Adrenal gland (tissue), 12 donors: ENCODE results near the gene ADGRA1. TPM values are rescaled to one million over a fixed set of nuclear protein-coding genes. Genes with fewer than 3 reads are reported as not detected.

Experiments used
- DNase-seq, 7 donors: peaks; one replicate each; pipeline ENCODE4 v3.0.0-alpha.2; 2019 to 2020
- H3K27ac ChIP-seq, 5 donors: fragments of 200-600 bp; sonication (generic) in 4 of 5; 1 replicate in 3 of 5; 2 replicates in 2 of 5; pipeline versions ENCODE4 v1.5.1 to v1.8.0; 2016 to 2020; ENCODE audit warnings: mild to moderate bottlenecking in 1 of 5
- H3K27me3 ChIP-seq: fragments of 200-600 bp; 2 replicates; pipeline ENCODE4 v1.8.0; 2021
- H3K36me3 ChIP-seq, 2 donors: fragments of 200-600 bp; replicated peaks in 1 of 2; 1 replicate in 1 of 2; 2 replicates in 1 of 2; pipeline versions ENCODE4 v1.5.1 to v1.8.0; 2018 to 2022
- H3K4me1 ChIP-seq, 2 donors: fragments of 200-600 bp; replicated peaks in 1 of 2; 1 replicate in 1 of 2; 2 replicates in 1 of 2; pipeline versions ENCODE4 v1.5.1 to v1.8.0; 2018 to 2021
- H3K4me3 ChIP-seq, 4 donors: fragments of 200-600 bp; sonication (generic) in 3 of 4; one replicate each; pipeline ENCODE4 v1.5.1; 2016 to 2018
- H3K9me3 ChIP-seq, 3 donors: fragments of 200-600 bp; sonication (generic) in 1 of 3; replicated peaks in 1 of 3; 1 replicate in 2 of 3; 2 replicates in 1 of 3; pipeline versions ENCODE4 v1.5.1 to v1.8.0; 2016 to 2021
- POLR2A ChIP-seq, 2 donors: fragments of 450-650 bp; IDR thresholded peaks; one replicate each; pipeline ENCODE4 v1.6.1; 2017; ENCODE audit warnings: antibody characterized with exemption in 2 of 2, mild to moderate bottlenecking in 2 of 2, moderate library complexity in 1 of 2
- WGBS, 4 donors: extraction: QIAGEN DNeasy Blood & Tissue Kit in 2 of 4; methylation state at CpG; one replicate each; pipeline versions ENCODE4 v1.1.5 to v1.1.7; 2013 to 2017; 5-methylcytosine and 5-hydroxymethylcytosine counted together
- intact Hi-C, 2 donors: fragments of 100-400 bp; cut with DNase I; formaldehyde crosslinking; loops; one replicate each; pipeline versions ENCODE4 v1.14.1 to v1.15.0; 2022 to 2023
- polyA plus RNA-seq, 3 donors: library from polyadenylated mRNA; stranded (reverse); fragments of 200-250 nt in 2 of 3; fragments of 350-450 nt in 1 of 3; fragmentation: Illumina TruSeq in 1 of 3; extraction: RNeasy Lipid Tissue Mini Kit (QIAGEN cat#74804) in 1 of 3; gene quantifications; one replicate each; pipeline ENCODE4 v1.2.3, GENCODE V29; 2013 to 2014
- total RNA-seq, 9 donors: library from RNA; depleted of rRNA in 4 of 9; stranded (reverse); fragments of >200 nt in 4 of 9; fragments of 120-200 nt in 1 of 9; fragmentation: NEBNext Ultra II Directional in 1 of 9; extraction: Animal tissue kit (Norgen Biotek cat#: 25700) in 1 of 9; gene quantifications; one replicate each; pipeline versions ENCODE4 v1.1.0 to v1.2.4, GENCODE V29; 2013 to 2023
- TF ChIP-seq, protein P1 (sequence below), 6 experiments: fragments of 450-650 bp in 4 of 6; fragments of 200-600 bp in 2 of 6; sonication (generic) in 1 of 6; IDR thresholded peaks; 1 replicate in 5 of 6; 2 replicates in 1 of 6; pipeline versions ENCODE4 v1.5.1 to v1.8.0; 2016 to 2021; ENCODE audit warnings: antibody characterized with exemption in 6 of 6, mild to moderate bottlenecking in 2 of 6, moderate library complexity in 1 of 6
- donor health status: healthy with polysubstance abuse.
- donor health status: Bipolar disorder and iron deficiency.
- donor health status: DM: yes; HTN: yes; CAD: no.
- donor health status: DM: no; HTN: no; CAD: no.
- donor health status: DM: no; HTN: no; CAD: no.
- donor health status: DM: yes; HTN: yes; CAD: no.

The ADGRA1 gene
- total and polyA plus RNA-seq, 12 donors = 0.06 to 8.2 (median 2.7) TPM; not detected in 2

DNA sequence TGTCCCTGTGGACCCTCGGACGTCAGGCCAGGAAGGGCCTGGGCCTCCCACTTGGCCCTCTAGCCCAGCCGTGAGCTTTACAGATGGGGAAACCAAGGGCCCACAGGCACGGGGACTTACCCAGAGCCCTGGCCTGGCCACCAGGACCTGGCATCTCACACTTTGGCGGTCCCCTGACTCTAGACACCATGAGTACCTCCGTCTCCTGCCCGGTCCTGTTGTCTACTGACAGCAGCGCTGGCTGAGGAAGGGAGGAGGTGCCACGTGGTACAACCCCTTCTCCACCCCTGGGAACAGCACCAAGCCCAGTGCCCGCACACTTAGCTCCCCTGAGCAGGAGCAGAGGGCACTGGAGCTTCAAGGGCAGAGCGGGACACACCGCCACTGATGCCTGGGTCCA lies 26.1 kb downstream of the ADGRA1 start:
- Histone ChIP-seq H3K4me1 (peaks cover 0 to 4% of the 10 kb centered on the region in 2 donors), H3K4me3 (no peak overlapping the region), H3K27me3 (no peaks in the 10 kb centered on the region), H3K9me3 (no peaks in the 10 kb centered on the region), H3K27ac (no peak overlapping the region), H3K36me3 (no peaks in the 10 kb centered on the region)
- WGBS, 4 donors = 84 to 93% (median 90%) methylated on average over 5 to 12 of the region's 12 CpGs; no CpG with 5 or more reads in 1 of the 4 donors
- TF ChIP-seq POLR2A (IDR thresholded peaks at IDR 0.05) = no peak
- TF ChIP-seq, protein P1, sequence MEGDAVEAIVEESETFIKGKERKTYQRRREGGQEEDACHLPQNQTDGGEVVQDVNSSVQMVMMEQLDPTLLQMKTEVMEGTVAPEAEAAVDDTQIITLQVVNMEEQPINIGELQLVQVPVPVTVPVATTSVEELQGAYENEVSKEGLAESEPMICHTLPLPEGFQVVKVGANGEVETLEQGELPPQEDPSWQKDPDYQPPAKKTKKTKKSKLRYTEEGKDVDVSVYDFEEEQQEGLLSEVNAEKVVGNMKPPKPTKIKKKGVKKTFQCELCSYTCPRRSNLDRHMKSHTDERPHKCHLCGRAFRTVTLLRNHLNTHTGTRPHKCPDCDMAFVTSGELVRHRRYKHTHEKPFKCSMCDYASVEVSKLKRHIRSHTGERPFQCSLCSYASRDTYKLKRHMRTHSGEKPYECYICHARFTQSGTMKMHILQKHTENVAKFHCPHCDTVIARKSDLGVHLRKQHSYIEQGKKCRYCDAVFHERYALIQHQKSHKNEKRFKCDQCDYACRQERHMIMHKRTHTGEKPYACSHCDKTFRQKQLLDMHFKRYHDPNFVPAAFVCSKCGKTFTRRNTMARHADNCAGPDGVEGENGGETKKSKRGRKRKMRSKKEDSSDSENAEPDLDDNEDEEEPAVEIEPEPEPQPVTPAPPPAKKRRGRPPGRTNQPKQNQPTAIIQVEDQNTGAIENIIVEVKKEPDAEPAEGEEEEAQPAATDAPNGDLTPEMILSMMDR (IDR thresholded peaks at IDR 0.05) = no peak
- no peak for DNase-seq
- intact Hi-C loops = no loop called here

DNA sequence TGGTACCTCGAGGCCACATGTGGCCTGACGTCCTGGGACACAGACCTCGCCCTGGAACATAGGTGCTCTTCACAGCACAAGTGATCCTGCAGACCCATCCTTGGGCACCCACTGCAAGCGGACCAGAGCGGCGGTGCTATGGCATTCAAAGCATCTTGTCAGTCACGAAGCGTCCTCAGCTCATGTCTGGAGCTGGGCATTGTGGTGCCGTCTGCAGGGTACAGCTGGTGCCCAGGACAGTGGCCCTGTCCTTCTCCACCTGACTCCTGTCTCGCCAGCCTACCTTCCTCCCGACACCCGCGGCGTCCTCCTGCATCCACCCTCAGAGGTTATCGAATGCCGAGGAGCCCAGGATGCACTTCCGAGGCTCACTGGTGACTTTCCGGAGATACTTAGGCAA lies 26.5 kb downstream of the ADGRA1 start:
- Histone ChIP-seq H3K27me3 (no peaks in the 10 kb centered on the region), H3K36me3 (no peaks in the 10 kb centered on the region), H3K4me3 (no peak overlapping the region), H3K9me3 (no peaks in the 10 kb centered on the region), H3K4me1 (peaks cover 0 to 4% of the 10 kb centered on the region in 2 donors), H3K27ac (no peak overlapping the region)
- no peak for DNase-seq
- WGBS, 4 donors = 87 to 91% (median 89%) methylated on average over 13 to 18 of the region's 18 CpGs
- TF ChIP-seq, protein P1 (IDR thresholded peaks at IDR 0.05) = no peak
- TF ChIP-seq POLR2A (IDR thresholded peaks at IDR 0.05) = no peak
- intact Hi-C loops = no loop called here

DNA sequence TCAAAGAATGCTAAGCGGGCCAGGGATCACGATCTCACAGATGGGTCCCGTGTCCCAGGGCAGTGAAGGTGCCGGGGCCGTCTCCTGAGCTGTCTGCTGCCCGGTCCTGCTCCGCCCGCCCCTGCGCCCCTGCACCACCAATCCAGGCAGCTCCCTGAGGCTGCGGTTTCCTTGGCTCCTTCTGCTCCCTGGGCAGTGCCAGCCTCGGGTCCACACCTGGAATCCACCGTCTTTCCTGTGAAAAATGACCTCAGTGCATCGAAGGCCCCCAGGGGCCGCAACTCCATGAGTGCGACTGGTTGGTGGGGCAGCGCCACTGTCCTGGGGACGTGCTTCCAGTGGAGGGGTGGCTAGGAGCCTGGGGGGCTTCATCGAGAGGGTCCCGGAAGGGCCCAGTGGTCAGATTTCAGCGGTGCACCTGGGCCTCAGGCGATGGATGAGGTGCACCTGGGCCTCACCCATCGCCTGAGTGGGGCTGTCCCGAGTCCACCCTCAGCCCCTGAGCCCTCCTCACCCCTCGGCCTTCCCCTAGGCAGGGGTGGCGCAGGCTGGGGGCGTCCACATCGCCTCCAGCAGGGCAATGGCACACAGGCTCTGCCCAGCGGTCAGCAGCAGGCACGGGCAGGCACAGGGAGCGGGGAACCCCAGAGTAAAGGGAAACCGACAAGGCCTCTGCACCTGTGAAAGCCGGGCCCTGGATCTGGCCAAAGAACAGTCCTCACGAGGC lies 27.2 kb downstream of the ADGRA1 start:
- no peak for TF ChIP-seq POLR2A (IDR thresholded peaks at IDR 0.05)
- TF ChIP-seq, protein P1 (IDR thresholded peaks at IDR 0.05) = no peak
- peaks cover 0 to 4% of the 10 kb centered on the region in 2 donors for H3K4me1 ChIP-seq
- no peaks in the 10 kb centered on the region for H3K36me3 ChIP-seq
- no peaks in the 10 kb centered on the region for H3K9me3 ChIP-seq
- H3K4me3 ChIP-seq = no peak overlapping the region
- no peak overlapping the region for H3K27ac ChIP-seq
- no peak for DNase-seq
- 81 to 88% (median 85%) methylated on average over 17 to 33 of the region's 33 CpGs for WGBS, 4 donors
- no peaks in the 10 kb centered on the region for H3K27me3 ChIP-seq
- intact Hi-C loops = no loop called here

DNA sequence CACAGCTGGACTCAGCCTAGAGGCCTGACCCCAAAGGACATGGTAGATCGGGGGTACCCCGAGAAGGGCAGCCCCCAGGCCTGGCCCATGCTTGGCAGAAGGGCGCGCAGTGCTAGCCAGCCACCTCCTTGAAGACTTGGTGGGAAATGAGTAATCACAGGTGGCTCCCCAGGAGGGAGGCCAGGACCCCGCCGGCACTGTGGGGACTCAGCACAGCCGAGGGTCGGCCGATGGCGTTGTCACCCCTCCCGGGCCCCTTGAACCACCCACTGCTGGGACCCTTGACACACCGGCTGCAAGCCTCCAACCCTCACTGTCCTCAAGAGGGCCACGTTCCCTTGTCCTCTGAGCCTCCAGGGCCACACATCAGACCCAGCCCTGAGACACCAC lies 27.7 kb downstream of the ADGRA1 start:
- H3K4me3 ChIP-seq = no peak overlapping the region
- intact Hi-C loops = no loop called here
- H3K36me3 ChIP-seq = no peaks in the 10 kb centered on the region
- H3K27ac ChIP-seq = no peak overlapping the region
- DNase-seq = no peak
- H3K4me1 ChIP-seq = peaks cover 0 to 4% of the 10 kb centered on the region in 2 donors
- TF ChIP-seq, protein P1 (IDR thresholded peaks at IDR 0.05) = no peak
- no peak for TF ChIP-seq POLR2A (IDR thresholded peaks at IDR 0.05)
- no peaks in the 10 kb centered on the region for H3K9me3 ChIP-seq
- no peaks in the 10 kb centered on the region for H3K27me3 ChIP-seq
- WGBS, 4 donors = 76 to 100% (median 87%) methylated on average over 1 to 13 of the region's 13 CpGs
